Measurements from ENCODE around the gene SLC35E3. TPM values are rescaled to one million over a fixed set of nuclear protein-coding genes. Genes with fewer than 3 reads are reported as not detected.
"Not testable (repeated sequence)": the region's sequence is repeated elsewhere in the genome, so short reads cannot be mapped to it uniquely, and the experiment has no call there.

The SLC35E3 gene
- total RNA-seq, 1 experiment from 2014 or later, result 10.8 TPM

DNA sequence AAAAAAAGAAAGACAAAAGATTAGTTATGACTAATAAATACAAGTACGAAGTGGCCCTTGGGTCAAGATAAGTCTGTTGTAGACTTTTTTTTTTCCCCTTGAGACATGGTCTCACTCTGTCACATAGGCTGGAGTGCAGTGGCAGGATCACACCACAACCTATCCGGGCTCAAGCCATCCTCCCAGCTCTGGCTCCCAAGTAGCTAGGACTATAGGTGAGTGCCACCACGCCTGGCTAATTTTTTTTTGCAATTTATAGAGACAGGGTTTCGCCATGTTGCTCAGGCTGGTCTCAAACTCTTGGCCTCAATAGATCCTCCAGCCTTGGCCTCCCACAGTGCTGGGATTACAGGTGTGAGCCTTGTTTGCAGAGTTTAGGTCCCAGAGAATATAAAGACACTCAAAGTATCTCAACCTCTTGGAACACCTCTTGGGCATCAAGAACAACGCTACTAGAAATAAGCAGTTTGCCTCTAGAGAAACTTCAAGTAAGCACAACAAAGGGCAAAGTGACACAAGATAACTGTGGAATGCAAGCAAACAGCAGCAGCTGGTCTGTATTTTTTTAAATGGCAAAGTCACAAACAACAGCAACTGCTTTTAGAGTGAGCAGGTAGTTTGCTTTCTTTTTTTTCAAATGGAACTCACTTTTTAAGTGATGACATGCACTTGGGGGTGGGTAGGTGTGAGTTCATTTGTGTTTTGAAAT, 58.1 kb downstream of the SLC35E3 start:
- DNase-seq, result no peak
- intact Hi-C loops (cut with micrococcal nuclease; ENCODE audit: unreplicated experiment), result no loop called here
- BruUV-seq (replicated peaks), result no TSS peak
- TF ChIP-seq, protein P1, sequence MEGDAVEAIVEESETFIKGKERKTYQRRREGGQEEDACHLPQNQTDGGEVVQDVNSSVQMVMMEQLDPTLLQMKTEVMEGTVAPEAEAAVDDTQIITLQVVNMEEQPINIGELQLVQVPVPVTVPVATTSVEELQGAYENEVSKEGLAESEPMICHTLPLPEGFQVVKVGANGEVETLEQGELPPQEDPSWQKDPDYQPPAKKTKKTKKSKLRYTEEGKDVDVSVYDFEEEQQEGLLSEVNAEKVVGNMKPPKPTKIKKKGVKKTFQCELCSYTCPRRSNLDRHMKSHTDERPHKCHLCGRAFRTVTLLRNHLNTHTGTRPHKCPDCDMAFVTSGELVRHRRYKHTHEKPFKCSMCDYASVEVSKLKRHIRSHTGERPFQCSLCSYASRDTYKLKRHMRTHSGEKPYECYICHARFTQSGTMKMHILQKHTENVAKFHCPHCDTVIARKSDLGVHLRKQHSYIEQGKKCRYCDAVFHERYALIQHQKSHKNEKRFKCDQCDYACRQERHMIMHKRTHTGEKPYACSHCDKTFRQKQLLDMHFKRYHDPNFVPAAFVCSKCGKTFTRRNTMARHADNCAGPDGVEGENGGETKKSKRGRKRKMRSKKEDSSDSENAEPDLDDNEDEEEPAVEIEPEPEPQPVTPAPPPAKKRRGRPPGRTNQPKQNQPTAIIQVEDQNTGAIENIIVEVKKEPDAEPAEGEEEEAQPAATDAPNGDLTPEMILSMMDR (IDR thresholded peaks at IDR 0.05; ENCODE audit: unreplicated experiment), result no peak
- no peaks in the 10 kb centered on the region for H3K9me3 Mint-ChIP-seq (ENCODE audit: low read depth, unreplicated experiment)
- H3K27ac Mint-ChIP-seq (ENCODE audit: unreplicated experiment), result no peak overlapping the region
- H3K27me3 Mint-ChIP-seq (ENCODE audit: unreplicated experiment), result no peaks in the 10 kb centered on the region
- CTCF ChIA-PET, result no interaction called here
- H3K4me1 Mint-ChIP-seq (ENCODE audit: low read depth, unreplicated experiment), result peaks cover 18% of the 10 kb centered on the region
- H3K4me3 Mint-ChIP-seq (ENCODE audit: low read depth, unreplicated experiment), result no peak overlapping the region
- peaks cover 25% of the 10 kb centered on the region for H3K36me3 Mint-ChIP-seq (ENCODE audit: insufficient read depth, unreplicated experiment)

DNA sequence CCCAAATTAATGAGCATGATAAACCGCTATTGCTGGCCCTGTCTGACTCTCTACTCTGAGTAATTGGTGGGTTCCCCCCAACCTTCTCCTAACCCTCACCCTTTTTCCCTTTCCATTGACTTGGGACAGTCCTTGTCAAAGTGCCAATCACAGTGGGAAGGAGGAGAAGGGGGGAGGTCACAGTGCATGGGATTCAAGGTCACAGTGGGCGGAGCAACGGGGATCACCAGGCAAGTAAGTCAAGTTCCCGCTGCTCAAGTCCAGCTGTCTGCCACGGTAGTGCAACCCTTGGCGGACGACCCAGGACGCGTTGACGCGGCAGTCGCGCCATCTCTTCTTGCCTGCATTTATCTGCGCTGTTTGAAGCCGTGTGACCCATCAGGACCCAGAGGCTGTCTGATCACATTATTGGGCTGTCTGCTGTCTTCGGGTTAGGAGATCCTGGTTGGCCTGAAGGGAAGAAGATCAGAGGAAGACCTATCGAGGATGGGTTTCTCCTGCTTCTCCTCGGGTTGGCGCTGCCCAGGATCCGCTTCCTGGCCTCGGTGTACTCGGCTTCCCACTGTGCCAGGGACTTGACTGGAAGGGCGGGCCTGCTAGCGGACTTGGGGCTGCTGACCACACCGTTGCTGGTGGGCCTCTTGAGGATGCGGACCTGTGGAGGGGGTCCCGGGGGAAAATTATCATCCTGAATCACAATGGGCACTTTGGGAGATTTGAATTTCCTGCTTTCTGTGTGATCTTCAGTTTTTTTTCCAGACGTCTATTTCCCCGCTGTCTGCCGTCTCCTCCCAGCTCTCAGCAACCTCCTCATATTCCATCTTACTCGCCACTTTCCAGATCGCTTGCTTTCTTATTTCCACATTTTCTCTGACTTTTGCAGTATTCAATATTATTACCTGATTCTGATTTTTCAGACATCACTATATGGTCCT, 58.9 kb downstream of the SLC35E3 start:
- no TSS peak for BruUV-seq (replicated peaks)

DNA sequence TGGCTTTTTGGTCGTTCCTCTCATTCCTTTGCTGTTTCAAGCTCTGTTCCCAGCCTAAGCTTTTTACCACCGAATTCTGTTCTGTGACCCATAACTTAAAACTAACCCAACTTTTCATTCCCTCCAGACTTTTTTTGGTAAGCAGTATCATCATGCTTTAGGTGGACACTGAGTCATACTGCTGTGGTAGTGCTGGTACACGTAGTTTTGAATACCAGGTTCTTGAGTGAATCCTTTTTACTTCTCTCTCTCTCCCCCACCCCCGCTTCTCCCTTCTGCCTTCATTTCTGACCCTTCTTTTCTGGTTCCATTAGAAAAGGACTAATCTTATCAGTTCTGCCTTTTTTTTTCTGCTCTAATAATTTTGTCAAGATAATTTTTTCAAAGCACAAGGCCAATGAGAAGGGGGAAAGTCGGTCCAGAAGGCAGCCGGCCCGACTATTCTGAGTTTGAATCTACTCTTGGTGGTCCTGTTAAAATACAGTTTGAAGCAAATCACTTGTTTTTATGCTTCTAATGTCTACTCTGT, 59.7 kb downstream of the SLC35E3 start:
- Mint-ChIP-seq H3K36me3 (ENCODE audit: insufficient read depth, unreplicated experiment) (peaks cover 31% of the 10 kb centered on the region), H3K27me3 (ENCODE audit: unreplicated experiment) (no peaks in the 10 kb centered on the region), H3K9me3 (ENCODE audit: low read depth, unreplicated experiment) (no peaks in the 10 kb centered on the region), H3K4me3 (ENCODE audit: low read depth, unreplicated experiment) (no peak overlapping the region), H3K4me1 (ENCODE audit: low read depth, unreplicated experiment) (peaks cover 6% of the 10 kb centered on the region), H3K27ac (ENCODE audit: unreplicated experiment) (no peak overlapping the region)
- TF ChIP-seq, protein P1 (IDR thresholded peaks at IDR 0.05; ENCODE audit: unreplicated experiment), result no peak
- intact Hi-C loops (cut with micrococcal nuclease; ENCODE audit: unreplicated experiment), result loop anchor here (5.0 kb wide), 1 partner anchor 58 kb away; the partner anchor contains the start of gene SLC35E3
- DNase-seq, result no peak
- CTCF ChIA-PET, result no interaction called here
- BruUV-seq (replicated peaks), result no TSS peak

More for the DNA sequence above, 58.9 kb downstream of the SLC35E3 start:
- no peak for DNase-seq
- CTCF ChIA-PET, result no interaction called here
- no peak overlapping the region for H3K27ac Mint-ChIP-seq (ENCODE audit: unreplicated experiment)
- no peaks in the 10 kb centered on the region for H3K27me3 Mint-ChIP-seq (ENCODE audit: unreplicated experiment)
- no peaks in the 10 kb centered on the region for H3K9me3 Mint-ChIP-seq (ENCODE audit: low read depth, unreplicated experiment)
- peaks cover 14% of the 10 kb centered on the region for H3K4me1 Mint-ChIP-seq (ENCODE audit: low read depth, unreplicated experiment)
- intact Hi-C loops (cut with micrococcal nuclease; ENCODE audit: unreplicated experiment), result loop anchor here (5.0 kb wide), 1 partner anchor 58 kb away; the partner anchor contains the start of gene SLC35E3
- peaks cover 29% of the 10 kb centered on the region for H3K36me3 Mint-ChIP-seq (ENCODE audit: insufficient read depth, unreplicated experiment)
- TF ChIP-seq, protein P1 (IDR thresholded peaks at IDR 0.05; ENCODE audit: unreplicated experiment), result no peak
- H3K4me3 Mint-ChIP-seq (ENCODE audit: low read depth, unreplicated experiment), result no peak overlapping the region

DNA sequence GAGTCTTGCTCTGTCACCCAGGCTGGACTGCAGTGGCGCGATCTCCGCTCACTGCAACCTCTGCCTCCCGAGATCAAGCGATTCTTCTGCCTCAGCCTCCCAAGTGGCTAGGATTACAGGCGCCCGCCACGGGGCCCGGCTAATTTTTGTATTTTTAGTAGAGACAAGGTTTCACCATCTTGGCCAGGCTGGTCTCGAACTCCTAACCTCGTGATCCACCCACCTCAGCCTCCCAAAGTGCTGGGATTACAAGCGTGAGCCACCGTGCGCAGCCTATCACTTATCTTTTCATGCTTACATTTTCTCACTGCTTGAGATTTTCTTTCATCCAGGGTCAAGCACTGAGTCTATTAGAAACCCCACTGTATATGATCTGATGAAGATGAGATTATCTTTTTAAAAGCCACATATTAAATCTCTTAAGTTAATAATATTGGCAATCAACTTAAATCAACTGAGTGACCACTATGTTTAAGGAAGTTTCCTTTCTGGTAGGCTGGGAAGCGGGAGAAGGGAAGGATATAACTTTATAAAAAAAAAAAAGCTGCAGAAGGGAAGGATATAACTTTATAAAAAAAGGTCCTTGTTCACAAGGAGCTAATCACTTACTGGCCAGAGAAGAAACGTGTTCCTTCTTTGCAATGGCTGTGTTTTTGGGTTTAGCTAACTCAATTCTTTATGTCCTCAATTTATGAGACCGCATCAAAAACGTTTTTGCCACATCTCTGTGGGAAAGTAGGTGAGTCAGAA, 60.7 kb downstream of the SLC35E3 start:
- H3K4me3 Mint-ChIP-seq (ENCODE audit: low read depth, unreplicated experiment), result no peak overlapping the region
- no peak overlapping the region for H3K27ac Mint-ChIP-seq (ENCODE audit: unreplicated experiment)
- intact Hi-C loops (cut with micrococcal nuclease; ENCODE audit: unreplicated experiment), result loop anchor here (5.0 kb wide), 1 partner anchor 59 kb away; the partner anchor contains the start of gene SLC35E3
- CTCF ChIA-PET, result interaction anchor here (0.9 to 1.7 kb wide), 3 partner anchors 11 to 19 kb away, joined by 3 to 6 read pairs (median 5); no protein-coding TSS in a partner anchor
- H3K4me1 Mint-ChIP-seq (ENCODE audit: low read depth, unreplicated experiment), result no peaks in the 10 kb centered on the region
- DNase-seq, result no peak
- no peaks in the 10 kb centered on the region for H3K9me3 Mint-ChIP-seq (ENCODE audit: low read depth, unreplicated experiment)
- no TSS peak for BruUV-seq (replicated peaks)
- H3K36me3 Mint-ChIP-seq (ENCODE audit: insufficient read depth, unreplicated experiment), result peaks cover 36% of the 10 kb centered on the region
- no peaks in the 10 kb centered on the region for H3K27me3 Mint-ChIP-seq (ENCODE audit: unreplicated experiment)
- TF ChIP-seq, protein P1 (IDR thresholded peaks at IDR 0.05; ENCODE audit: unreplicated experiment), result no peak

DNA sequence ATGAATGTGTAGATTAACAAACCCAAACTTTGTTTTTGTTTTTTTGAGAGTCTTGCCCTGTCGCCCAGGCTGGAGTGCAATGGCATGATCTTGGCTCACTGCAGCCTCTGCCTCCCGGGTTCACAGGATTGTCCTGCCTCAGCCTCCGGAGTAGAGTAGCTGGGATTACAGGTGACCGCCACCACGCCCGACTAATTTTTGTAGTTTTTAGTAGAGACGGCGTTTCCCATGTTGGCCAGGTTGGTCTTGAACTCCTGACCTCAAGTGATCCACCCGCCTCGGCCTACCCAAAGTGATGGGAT, 61.2 kb downstream of the SLC35E3 start:
- not testable (repeated sequence) for H3K4me1 Mint-ChIP-seq (ENCODE audit: low read depth, unreplicated experiment); BruUV-seq (replicated peaks); H3K27me3 Mint-ChIP-seq (ENCODE audit: unreplicated experiment); DNase-seq; H3K9me3 Mint-ChIP-seq (ENCODE audit: low read depth, unreplicated experiment)
- intact Hi-C loops (cut with micrococcal nuclease; ENCODE audit: unreplicated experiment), result loop anchor here (5.0 kb wide), 1 partner anchor 60 kb away; the partner anchor contains the start of gene SLC35E3
- peaks cover 38% of the 10 kb centered on the region for H3K36me3 Mint-ChIP-seq (ENCODE audit: insufficient read depth, unreplicated experiment)
- H3K4me3 Mint-ChIP-seq (ENCODE audit: low read depth, unreplicated experiment), result peak overlapping the region; percentile 97
- peak overlapping the region; percentile 90 for H3K27ac Mint-ChIP-seq (ENCODE audit: unreplicated experiment)
- CTCF ChIA-PET, result interaction anchor here (0.9 to 2.1 kb wide), 5 partner anchors 11 to 61 kb away, joined by 3 to 10 read pairs (median 6); partner anchors contain the start of gene SLC35E3
